Mesenchymal stem cell (in vitro differentiated cells and primary cell): ENCODE data around the gene MAP3K14.

Source experiments
- DNase-seq: peaks from one replicate; pipeline ENCODE4 v3.0.0-alpha.2; 2013
- H2AFZ ChIP-seq: one replicate; pipeline ENCODE4 v1.6.1; 2013; ENCODE audit warnings: low read depth, mild to moderate bottlenecking, control low read depth, inconsistent platforms, low read length, moderate library complexity
- H2AK5ac ChIP-seq: 2 replicates; pipeline ENCODE4 v1.6.1; 2013; ENCODE audit warnings: low read length, moderate library complexity, mild to moderate bottlenecking, inconsistent platforms; ENCODE audit not compliant: severe bottlenecking
- H2BK120ac ChIP-seq: one replicate; pipeline ENCODE4 v1.6.1; 2013; ENCODE audit warnings: low read depth, mild to moderate bottlenecking, inconsistent platforms, low read length, moderate library complexity
- H2BK12ac ChIP-seq, 2 experiments: one replicate each; pipeline ENCODE4 v1.6.1; 2013; ENCODE audit warnings: inconsistent platforms in 2 of 2, low read length in 2 of 2, mild to moderate bottlenecking in 2 of 2, moderate library complexity in 2 of 2, control low read depth in 1 of 2
- H2BK15ac ChIP-seq: one replicate; pipeline ENCODE4 v1.6.1; 2013; ENCODE audit warnings: mild to moderate bottlenecking, low read depth, inconsistent platforms; ENCODE audit not compliant: poor library complexity, severe bottlenecking
- H2BK5ac ChIP-seq: 2 replicates; pipeline ENCODE4 v1.6.1; 2013; ENCODE audit warnings: low read depth, mild to moderate bottlenecking, low read length, control low read depth, inconsistent platforms; ENCODE audit not compliant: poor library complexity, severe bottlenecking
- H3K14ac ChIP-seq, 2 experiments: one replicate each; pipeline ENCODE4 v1.6.1; 2013; ENCODE audit warnings: inconsistent platforms in 2 of 2, low read length in 2 of 2, control low read depth in 1 of 2, mild to moderate bottlenecking in 1 of 2, moderate library complexity in 1 of 2
- H3K18ac ChIP-seq, 2 experiments: one replicate each; pipeline ENCODE4 v1.6.1; 2013; ENCODE audit warnings: inconsistent platforms in 2 of 2, low read length in 2 of 2, control low read depth in 1 of 2, low read depth in 1 of 2, mild to moderate bottlenecking in 1 of 2
- H3K23ac ChIP-seq, 2 experiments: one replicate each; pipeline ENCODE4 v1.6.1; 2013; ENCODE audit warnings: inconsistent platforms in 2 of 2, low read length in 2 of 2, mild to moderate bottlenecking in 2 of 2, moderate library complexity in 2 of 2, control low read depth in 1 of 2
- H3K27ac ChIP-seq: 2 replicates; pipeline ENCODE4 v1.5.1; 2013; ENCODE audit warnings: mild to moderate bottlenecking, moderate library complexity, low read length, control low read depth, inconsistent platforms; ENCODE audit not compliant: poor library complexity, severe bottlenecking
- H3K27me3 ChIP-seq, 2 experiments: 2 replicates each; pipeline versions ENCODE4 v1.6.1 to v1.7.0; 2013; ENCODE audit warnings: low read length in 2 of 2, mild to moderate bottlenecking in 2 of 2, moderate library complexity in 2 of 2, control low read depth in 1 of 2, inconsistent platforms in 1 of 2; ENCODE audit not compliant: control insufficient read depth in 1 of 2, insufficient read depth in 1 of 2
- H3K36me3 ChIP-seq, 2 experiments: 2 replicates each; pipeline versions ENCODE4 v1.6.1 to v1.7.0; 2013; ENCODE audit warnings: low read length in 2 of 2, control low read depth in 1 of 2, inconsistent platforms in 1 of 2, low read depth in 1 of 2, mild to moderate bottlenecking in 1 of 2; ENCODE audit not compliant: insufficient read depth in 2 of 2, control insufficient read depth in 1 of 2
- H3K4ac ChIP-seq, 2 experiments: one replicate each; pipeline ENCODE4 v1.6.1; 2013; ENCODE audit warnings: inconsistent platforms in 2 of 2, low read length in 2 of 2, mild to moderate bottlenecking in 2 of 2, moderate library complexity in 2 of 2, control low read depth in 1 of 2, low read depth in 1 of 2
- H3K4me1 ChIP-seq: 2 replicates; pipeline ENCODE4 v1.6.1; 2013; ENCODE audit warnings: low read depth, low read length, control low read depth; ENCODE audit not compliant: control insufficient read depth, insufficient read depth
- H3K4me2 ChIP-seq: 2 replicates; pipeline ENCODE4 v1.6.1; 2013; ENCODE audit warnings: low read length, mild to moderate bottlenecking, inconsistent platforms; ENCODE audit not compliant: poor library complexity, severe bottlenecking
- H3K4me3 ChIP-seq, 2 experiments: 2 replicates each; pipeline versions ENCODE4 v1.5.1 to v1.7.0; 2013; ENCODE audit warnings: low read length in 2 of 2, mild to moderate bottlenecking in 2 of 2, control low read depth in 1 of 2, low read depth in 1 of 2; ENCODE audit not compliant: insufficient read depth in 1 of 2
- H3K79me1 ChIP-seq: replicated peaks from 2 replicates; pipeline ENCODE4 v1.6.1; 2013; ENCODE audit warnings: mild to moderate bottlenecking, control low read depth, low read length, inconsistent platforms; ENCODE audit not compliant: poor library complexity, severe bottlenecking
- H3K9ac ChIP-seq: 2 replicates; pipeline ENCODE4 v1.7.0; 2013; ENCODE audit warnings: mild to moderate bottlenecking, low read length, moderate library complexity
- H3K9me3 ChIP-seq: 2 replicates; pipeline ENCODE4 v1.7.0; 2013; ENCODE audit warnings: mild to moderate bottlenecking, low read length; ENCODE audit not compliant: control insufficient read depth
- H4K8ac ChIP-seq: one replicate; pipeline ENCODE4 v1.6.1; 2013; ENCODE audit warnings: inconsistent platforms, mild to moderate bottlenecking, low read length, moderate library complexity
- H4K91ac ChIP-seq: one replicate; pipeline ENCODE4 v1.6.1; 2013; ENCODE audit warnings: mild to moderate bottlenecking, low read length, inconsistent platforms
- WGBS: methylation state at CpG from one replicate; pipeline ENCODE4 v1.1.7; 2013; ENCODE audit warnings: mixed read lengths; 5-methylcytosine and 5-hydroxymethylcytosine counted together

MAP3K14 gene

DNA sequence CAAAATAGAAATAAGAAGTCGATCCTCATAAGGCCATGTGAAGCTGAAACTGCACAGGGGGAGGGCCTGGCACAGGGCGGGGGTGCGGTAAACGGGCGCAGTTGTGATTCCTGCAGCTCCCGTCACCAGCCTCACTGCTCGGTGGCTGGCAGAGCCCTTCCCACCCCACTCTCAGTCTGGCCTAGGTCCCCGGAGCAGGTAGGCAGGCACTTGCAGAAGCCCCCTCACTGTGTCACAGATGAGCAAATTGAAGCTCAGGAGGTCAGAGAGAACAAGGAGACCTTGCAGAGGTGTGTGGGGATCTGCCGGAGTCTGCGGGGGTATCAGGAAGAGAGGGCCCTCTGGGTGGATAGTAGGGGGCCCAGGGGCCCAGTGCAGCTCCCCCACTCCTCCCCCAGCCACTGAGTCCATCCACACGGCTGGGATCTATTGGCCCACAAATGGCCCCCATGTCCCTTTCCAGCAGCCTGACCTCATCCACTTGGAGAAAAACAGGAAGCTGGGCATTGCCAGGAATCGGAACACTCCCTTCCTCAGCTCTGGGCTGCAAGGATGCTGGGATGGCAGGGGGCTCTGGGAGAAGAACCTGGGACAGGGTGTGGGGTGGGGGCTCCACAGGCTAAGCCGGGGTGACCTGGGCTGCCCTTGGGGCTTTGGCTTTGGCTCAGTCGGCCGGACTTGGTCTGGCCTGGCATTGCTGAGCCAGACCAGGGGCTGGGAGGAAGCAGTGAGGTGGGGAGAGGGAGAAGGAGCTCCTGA, 21.4 kb upstream of the MAP3K14 start:
- Histone ChIP-seq H3K4ac (peak overlapping the region in 1 of 2 experiments; percentile 47), H3K4me2 (no peak overlapping the region)

GRCh38 chr17:45336390-45337182, 19.8 kb upstream of the MAP3K14 start:
- Histone ChIP-seq H3K27ac (no peak overlapping the region), H2AK5ac (peak overlapping the region; percentile 30)
- WGBS = 95% methylated on average over 9 of the region's 9 CpGs

More for the DNA sequence above, 21.4 kb upstream of the MAP3K14 start:
- H3K4me3 ChIP-seq = no peak overlapping the region
- no peak for DNase-seq
- H4K91ac ChIP-seq = peak overlapping the region; percentile 25
- 93% methylated on average over 13 of the region's 15 CpGs for WGBS
- no peak overlapping the region for H3K23ac ChIP-seq
- peak overlapping the region; percentile 57 for H2BK15ac ChIP-seq
- H3K79me1 ChIP-seq = peaks cover 3% of the 10 kb centered on the region
- H3K27ac ChIP-seq = no peak overlapping the region
- no peaks in the 10 kb centered on the region for H3K9me3 ChIP-seq
- H4K8ac ChIP-seq = no peak overlapping the region
- peaks cover 50% of the 10 kb centered on the region for H3K4me1 ChIP-seq
- H2BK5ac ChIP-seq = no peak overlapping the region
- no peak overlapping the region for H2BK120ac ChIP-seq
- H3K14ac ChIP-seq = no peak overlapping the region
- peak overlapping the region; percentile 26 for H3K9ac ChIP-seq
- H2AFZ ChIP-seq = no peak overlapping the region
- H2AK5ac ChIP-seq = peak overlapping the region; percentile 43
- H3K27me3 ChIP-seq = no peaks in the 10 kb centered on the region
- H2BK12ac ChIP-seq = peak overlapping the region in 1 of 2 experiments; percentile 13
- H3K18ac ChIP-seq = peak overlapping the region in 1 of 2 experiments; percentile 3
- no peaks in the 10 kb centered on the region for H3K36me3 ChIP-seq

DNA sequence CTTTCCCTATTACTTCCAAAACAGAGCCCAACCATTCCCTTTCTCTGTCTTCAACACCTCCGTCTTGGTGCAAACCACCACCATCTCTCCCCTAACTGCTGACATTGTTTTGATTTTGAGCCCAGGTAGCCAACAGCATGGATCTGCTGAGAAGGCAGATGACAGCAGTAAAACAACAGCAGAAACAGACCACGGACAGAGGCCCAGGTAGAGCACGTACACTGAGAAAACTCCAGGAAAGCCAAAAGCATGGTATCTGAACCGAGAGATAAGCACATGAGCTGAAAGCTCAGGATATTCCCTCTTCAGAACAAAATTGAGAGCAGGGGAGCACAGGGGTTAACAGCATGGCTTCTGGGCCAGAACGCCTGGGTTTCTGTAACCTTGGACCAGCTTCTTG, 18.9 kb upstream of the MAP3K14 start:
- Histone ChIP-seq H3K14ac (no peak overlapping the region), H3K4me1 (peaks cover 40% of the 10 kb centered on the region), H2BK12ac (no peak overlapping the region), H3K9me3 (no peaks in the 10 kb centered on the region), H3K27ac (no peak overlapping the region), H3K18ac (no peak overlapping the region), H3K36me3 (no peaks in the 10 kb centered on the region), H3K4ac (no peak overlapping the region), H2AFZ (no peak overlapping the region), H2BK15ac (no peak overlapping the region), H3K23ac (no peak overlapping the region), H3K4me3 (no peak overlapping the region), H3K79me1 (no peaks in the 10 kb centered on the region), H3K27me3 (no peaks in the 10 kb centered on the region), H4K8ac (no peak overlapping the region), H3K9ac (no peak overlapping the region), H2AK5ac (no peak overlapping the region), H2BK5ac (no peak overlapping the region), H4K91ac (no peak overlapping the region), H2BK120ac (no peak overlapping the region), H3K4me2 (no peak overlapping the region)
- DNase-seq = no peak
- WGBS = 90% methylated on average over 5 of the region's 5 CpGs

More at GRCh38 chr17:45336390-45337182, 19.8 kb upstream of the MAP3K14 start:
- Histone ChIP-seq H4K8ac (no peak overlapping the region), H3K27me3 (no peaks in the 10 kb centered on the region), H3K14ac (no peak overlapping the region), H2BK15ac (no peak overlapping the region), H3K9me3 (no peaks in the 10 kb centered on the region), H3K4me1 (peaks cover 41% of the 10 kb centered on the region), H4K91ac (no peak overlapping the region), H2BK120ac (no peak overlapping the region), H2AFZ (no peak overlapping the region), H2BK12ac (no peak overlapping the region), H2BK5ac (no peak overlapping the region), H3K4ac (no peak overlapping the region), H3K9ac (no peak overlapping the region), H3K36me3 (no peaks in the 10 kb centered on the region), H3K4me3 (no peak overlapping the region), H3K23ac (no peak overlapping the region), H3K18ac (no peak overlapping the region), H3K4me2 (no peak overlapping the region), H3K79me1 (no peaks in the 10 kb centered on the region)
- DNase-seq = no peak
